ENCODE measurements around the gene SPACA6.

Gene SPACA6

DNA sequence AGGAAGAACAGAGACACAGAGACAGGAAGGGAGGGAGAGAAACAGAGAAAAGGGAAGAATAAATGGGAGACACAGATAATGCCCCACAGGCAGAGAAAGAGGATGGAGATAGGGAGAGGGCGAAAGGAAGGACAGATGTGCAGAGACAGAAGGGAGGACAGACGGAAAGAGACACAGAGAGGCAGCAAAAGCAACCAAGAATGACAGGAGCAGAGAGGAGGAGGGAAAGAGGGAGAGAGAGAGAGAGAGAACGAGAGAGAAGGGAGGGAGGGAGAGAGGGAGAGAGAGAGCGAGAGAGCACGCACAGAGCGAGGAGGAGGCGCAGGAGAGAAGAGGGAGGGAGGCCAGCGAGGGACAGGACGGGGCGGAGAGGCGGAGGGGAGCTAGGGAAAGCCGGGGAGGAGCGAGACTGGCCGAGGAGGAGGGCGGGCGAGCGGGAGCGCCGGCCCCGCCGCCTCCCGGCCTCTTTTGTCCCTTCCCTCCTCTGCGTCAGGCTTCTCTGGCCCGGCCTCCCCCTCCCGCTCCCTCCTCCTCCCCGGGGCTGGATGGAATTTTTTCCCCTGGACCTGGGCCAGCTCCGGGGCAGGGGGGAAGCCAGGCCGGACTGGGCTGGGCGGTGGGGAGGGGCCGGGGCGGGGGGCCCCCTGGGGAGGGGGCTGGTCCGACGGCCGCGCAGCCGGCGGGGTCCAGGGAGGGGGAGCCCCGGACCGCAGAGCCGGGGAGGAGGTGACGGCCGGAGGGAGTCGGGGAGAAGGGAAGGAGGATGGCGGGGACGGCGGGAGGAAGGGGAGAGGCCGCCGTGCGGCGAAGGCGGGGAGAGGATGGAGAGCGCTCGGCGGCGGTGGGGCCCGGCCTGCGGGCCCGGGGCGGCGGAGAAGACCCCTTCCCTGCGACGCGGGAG is 4.2 kb upstream of the SPACA6 start:
- no peak for DNase-seq (ENCODE audit: low spot score)

DNA sequence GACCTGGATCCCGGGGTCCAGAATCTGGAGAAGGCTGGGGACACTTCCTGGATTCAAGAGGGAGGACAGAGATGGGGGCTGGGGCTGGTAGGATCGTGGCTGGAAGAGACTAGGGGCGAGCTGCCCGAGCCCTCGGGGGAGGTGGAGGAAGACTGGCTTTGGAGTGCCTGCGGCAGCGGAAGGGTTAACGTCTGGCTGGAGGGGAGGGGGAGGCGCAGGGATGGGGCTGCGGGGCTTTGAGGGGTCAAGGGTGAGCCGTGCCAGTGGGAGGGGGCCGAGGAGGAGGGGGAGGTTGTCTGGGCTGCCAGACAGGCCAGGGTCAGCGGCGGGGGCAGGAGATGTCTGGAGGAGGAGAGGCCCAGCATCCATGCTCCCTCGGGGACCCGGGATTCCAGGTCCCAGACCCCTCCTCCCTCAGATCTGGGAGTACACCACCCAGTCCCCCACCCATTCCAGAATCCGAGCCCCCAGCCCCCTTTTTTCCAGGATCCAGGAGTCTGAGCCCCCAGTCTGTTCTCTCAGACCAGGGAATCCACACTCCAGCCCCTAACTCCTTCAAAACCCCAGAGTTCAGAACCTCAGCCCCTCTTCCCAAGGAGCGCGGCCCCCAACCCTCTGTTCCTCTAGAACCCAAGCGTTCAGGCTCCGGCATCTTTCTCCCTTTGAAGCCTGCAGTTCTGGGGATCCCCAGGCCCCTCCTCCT is 3.2 kb upstream of the SPACA6 start:
- DNase-seq (ENCODE audit: low spot score) = no peak

DNA sequence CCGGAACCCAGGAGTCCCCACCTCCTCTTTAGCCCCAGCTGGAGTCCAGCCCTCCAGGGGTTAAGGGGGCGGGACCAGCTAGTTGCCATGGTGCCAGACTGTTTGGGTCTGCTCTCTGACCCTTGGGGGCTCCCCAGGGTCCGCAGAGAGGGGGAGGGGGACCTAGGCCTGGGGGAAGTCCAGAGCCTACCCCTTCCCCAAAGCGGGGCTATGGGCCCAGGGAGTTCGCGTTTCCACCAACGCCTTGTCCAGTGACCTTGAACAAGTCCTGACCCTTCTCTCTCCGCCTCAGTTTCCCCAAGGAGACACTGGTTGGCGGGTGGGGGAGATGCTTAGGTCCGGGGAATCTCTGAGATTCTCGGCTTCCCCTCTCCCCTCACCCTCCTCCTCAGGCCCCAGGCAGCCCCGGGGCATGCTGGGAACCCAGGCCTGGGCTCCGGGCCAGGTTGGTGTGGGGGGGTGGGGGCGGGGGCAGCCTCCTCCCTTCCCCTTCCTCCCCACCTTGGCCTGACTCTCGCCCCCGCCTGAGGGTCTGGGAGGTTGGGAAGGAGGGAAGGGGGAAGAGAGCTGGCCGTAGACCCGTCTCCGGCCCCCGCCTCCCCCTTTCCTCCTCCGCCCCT is 2.6 kb upstream of the SPACA6 start:
- DNase-seq (ENCODE audit: low spot score) = no peak

DNA sequence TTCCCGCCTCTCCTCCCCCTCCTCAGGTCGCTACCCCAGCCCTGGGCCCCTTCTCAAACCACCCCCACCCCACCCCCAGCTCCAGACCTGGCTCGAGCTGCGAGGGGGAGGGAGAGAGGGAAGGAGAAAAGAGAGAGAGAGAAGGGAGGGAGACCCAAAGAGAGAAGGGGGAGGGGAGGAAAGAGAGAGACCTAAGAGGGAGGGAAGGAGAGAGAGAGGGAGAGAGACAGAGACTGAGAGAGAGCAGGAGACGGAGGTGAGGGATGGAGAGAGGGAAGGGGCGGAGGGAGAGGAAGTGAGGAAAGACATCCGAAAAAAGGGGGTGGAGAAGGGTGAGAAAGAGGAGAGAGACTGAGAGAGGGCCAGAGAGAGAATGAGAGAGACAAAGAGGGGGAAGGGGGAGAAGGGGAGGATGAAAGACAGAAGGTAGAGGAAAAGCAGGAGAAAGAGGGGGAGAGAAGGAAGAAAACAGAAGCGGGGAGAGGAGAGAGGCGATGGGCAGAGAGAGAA is 2.0 kb upstream of the SPACA6 start:
- no peak for DNase-seq (ENCODE audit: low spot score)

DNA sequence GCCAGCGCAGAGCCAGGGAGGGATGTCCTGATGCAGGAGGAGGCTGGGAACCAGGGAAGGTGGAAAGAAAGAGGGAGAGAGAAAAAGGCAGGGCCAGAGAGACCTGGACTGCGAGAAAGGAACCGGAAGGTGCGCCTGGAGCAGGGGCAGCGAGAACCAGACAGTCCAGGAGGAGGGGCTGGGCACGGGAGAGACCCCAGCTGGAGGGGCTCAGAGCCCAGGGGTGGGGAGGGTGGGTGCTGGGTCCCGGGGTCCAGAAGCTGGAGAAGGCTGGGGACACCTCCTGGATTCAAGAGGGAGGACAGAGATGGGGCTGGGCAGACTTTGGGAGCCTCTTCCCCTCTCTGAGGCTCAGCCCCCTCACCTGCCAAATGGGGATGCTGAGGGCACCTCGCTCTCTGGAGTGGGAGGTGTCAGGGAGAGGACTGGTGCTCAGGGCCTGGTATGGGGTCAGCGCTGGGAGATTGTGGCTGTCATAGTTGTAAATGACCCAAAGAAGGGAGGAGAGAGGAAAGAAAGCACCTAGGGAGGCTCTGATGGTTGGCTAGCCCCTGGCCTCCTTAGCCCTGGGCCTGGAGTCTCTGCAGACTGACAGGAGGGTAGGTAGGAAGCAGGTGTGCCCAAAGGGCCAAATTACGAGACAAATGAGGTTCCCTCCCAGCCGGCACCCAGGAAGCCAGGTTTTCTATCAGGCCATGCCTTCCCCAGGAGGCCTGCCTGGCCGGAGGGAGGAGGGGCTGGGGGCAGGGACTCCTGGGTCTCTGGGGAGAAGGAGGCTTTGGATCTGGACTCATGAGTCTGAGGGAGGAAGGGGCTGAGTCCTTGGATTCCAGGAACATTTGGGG is 1.3 kb upstream of the SPACA6 start:
- DNase-seq (ENCODE audit: low spot score) = no peak

DNA sequence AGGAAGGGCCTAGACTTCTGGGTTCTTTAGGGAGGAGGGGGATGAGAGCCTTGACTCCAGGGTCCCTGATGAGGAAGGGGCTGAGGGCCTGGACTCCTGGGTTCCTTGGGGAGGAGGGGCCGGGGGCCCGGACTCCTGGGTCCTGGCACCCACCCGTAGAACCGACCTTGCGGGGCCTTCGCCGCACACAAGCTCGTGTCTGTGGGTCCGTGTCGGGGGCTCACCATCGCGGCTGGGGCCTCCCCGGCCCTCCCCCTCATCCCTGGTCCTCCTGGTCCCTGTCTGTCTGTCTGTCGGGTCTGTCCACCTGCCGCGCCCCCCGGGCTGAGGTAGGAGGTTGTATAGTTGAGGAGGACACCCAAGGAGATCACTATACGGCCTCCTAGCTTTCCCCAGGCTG is 662 bp upstream of the SPACA6 start:
- no peak for DNase-seq (ENCODE audit: low spot score)

DNA sequence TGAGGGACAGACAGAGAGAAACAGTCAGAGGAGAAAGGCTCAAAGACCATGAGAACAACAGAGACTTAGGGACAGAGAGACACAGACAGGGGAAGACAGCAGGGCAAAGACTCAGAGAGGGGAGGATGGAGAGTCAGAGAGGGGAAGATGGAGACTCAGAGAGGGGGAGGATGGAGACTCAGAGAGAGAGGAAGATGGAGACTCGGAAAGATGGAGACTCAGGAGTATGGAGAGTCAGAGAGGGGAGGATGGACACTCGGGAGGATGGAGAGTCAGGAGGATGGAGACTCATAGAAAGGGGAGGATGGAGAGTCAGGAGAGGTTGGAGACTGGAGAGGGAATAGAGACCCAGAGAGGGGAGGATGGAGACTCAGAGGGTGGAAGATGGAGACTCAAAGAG is 689 bp downstream of the SPACA6 start:
- no peak for DNase-seq (ENCODE audit: low spot score)

DNA sequence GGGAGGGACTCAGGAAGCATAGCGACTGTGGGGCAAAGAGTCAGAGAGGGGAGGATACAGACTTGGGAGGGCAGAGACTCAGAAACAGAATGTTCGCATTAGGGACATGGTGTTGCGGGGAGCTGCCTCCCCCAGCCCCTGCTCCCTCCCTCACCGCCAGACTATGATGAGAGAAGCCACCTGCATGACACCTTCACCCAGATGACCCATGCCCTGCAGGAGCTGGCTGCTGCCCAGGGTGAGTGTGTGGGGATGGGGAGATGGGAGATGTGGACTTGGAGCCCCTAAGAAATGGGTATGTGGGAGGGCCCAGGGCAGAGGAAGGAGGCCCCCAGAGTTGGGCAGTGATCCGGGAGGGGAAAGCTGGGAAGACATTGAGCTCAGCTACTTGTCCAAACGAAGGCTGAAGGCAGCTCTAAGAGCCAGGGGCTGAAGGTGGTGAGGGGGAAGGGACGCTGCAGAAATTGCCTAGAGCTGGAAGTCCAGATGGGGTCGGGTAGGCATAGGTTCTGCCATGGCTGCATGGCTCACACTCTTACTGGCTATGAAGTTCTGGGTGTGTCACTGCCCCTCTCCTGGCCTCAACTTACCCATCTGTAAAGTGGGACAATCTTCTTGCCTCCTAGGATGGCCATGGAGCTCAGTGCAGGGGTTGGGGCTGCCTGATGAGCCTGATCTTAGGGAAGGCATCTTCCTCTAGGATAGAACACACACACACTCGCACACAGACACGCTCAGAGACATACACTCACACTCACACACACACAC is 1.4 kb downstream of the SPACA6 start:
- no peak for DNase-seq (ENCODE audit: low spot score)

DNA sequence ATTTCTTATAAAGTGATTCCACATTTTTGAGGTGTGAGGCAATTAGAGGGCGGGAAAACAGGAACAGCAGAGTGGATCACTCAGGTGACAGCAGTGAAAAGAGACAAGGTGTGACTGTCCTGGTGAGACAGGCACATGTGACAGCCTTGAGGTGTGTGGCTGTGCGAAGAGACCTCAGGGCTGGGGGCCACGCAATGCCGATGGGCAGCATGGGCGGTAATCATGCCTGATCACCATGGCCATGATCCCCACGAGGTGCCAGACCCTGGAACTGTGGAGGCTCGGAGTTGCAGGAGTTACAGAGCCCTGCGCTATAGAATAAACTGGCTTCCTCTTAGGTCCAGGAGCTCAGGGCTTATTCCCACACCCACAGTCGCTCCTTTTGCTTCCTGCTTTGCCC is 2.0 kb downstream of the SPACA6 start:
- DNase-seq (ENCODE audit: low spot score) = no peak

DNA sequence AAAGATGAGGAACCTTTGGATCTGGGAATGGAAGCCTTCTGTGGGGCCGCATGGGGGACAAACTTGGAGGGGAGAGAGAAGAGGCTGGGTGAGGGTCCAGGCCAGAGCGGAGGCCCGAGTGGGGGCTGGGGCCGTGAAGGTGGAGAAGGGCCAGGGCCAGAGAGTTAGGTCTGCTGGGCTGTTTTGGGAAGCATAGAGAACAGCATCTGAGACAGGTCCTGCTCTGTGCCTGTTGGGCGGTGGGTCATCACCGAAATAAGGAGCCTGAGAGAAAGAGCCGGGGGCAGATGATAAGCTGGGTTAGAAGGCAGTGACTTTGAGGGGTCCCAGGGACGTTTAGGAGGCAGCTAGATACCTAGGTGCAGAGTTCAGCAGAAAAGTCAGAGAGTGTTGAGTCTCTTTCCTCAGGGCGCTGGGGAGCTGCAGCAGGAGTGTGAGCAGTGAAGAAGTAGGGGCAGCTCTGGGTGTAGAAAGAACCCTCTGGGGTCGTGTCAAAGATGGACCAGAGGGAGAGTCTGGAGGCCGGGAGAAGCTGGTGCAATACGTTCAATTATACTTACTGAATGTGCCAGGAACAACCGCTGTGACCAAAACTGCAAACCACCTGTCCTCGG is 2.7 kb downstream of the SPACA6 start:
- DNase-seq (ENCODE audit: low spot score) = no peak

DNA sequence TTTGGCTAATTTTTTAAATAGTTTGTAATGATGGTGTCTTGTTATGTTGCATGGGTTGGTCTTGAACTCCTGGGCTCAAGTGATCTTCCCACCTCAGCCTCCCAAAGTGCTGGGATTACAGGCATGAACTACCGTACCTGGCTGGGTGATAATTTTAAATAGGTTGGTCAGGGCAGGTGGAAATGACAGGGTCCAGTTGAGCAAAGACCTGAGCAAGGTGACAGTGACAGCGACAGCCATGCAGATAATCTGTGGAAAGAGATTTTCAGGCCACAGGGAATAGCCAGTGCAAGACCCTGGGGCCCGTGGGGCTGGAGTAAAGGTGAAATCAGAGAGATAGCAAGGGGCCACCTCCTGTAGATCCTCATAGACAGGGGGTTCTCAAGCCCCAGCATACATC is 3.5 kb downstream of the SPACA6 start:
- DNase-seq (ENCODE audit: low spot score) = no peak

DNA sequence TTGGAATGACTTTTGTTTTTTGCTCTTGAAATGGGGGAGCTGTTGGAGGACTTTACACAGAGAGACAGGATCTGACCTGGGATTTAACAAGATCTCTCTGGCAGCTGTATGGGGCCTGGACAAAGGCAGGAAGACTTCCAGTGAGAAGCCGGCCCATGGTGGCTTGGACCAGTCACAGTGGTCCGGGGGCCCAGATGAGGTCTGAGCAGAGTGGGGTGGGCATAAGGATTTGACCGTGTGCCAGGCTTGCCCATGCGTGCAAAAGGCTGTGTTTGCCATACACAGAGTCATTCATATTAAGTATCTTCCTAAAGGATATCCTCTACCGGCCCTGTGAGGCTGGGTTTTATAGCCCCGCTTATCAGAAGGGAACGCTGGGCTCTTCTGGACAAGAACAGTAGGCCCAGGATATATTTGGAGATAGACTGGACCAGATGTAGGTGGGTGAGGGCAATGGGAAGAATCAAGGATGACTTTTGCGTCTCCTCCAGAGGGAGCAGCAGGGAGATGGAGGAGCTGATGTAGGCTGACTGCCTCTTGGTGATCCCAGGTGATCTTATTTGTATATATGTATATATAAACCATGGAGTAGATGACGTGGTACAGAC is 4.1 kb downstream of the SPACA6 start:
- DNase-seq (ENCODE audit: low spot score) = no peak

DNA sequence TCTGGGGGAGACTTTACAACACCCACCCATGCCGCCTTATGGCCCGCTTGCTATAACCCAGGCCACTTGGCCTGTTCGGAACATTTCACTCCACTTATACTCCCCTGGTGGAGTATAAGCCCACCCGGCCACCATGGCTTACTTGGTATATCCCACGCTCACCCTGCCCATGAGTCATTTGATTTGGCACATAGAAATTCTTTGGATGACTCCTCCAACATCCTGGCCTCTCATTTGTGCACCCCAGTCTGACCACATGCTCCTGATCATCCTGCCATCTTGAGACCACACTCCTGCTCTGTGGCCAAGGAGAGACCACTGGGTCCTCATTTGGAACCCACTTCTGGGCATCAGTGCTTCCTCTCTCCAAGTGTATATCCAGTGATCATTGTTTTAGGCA is 5.2 kb downstream of the SPACA6 start:
- DNase-seq (ENCODE audit: low spot score) = no peak

DNA sequence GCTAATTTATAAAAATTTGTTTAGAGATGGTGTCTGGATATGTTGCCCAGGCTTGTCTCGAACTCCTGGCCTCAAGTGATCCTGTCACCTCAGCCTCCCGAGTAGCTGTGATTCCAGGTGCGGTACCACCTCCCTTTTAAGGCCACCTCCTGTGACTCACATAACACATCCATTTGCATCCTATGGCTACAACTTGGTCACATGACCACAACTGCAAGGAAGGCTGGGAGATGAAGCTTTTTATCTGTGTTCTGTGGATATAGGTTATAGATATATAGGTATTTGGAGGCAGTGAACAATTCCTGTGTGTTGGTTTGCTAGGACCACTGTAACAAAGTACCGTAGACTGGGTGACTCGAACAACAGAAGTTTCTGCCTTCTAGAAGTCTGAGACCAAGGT is 6.0 kb downstream of the SPACA6 start:
- no peak for DNase-seq (ENCODE audit: low spot score)

DNA sequence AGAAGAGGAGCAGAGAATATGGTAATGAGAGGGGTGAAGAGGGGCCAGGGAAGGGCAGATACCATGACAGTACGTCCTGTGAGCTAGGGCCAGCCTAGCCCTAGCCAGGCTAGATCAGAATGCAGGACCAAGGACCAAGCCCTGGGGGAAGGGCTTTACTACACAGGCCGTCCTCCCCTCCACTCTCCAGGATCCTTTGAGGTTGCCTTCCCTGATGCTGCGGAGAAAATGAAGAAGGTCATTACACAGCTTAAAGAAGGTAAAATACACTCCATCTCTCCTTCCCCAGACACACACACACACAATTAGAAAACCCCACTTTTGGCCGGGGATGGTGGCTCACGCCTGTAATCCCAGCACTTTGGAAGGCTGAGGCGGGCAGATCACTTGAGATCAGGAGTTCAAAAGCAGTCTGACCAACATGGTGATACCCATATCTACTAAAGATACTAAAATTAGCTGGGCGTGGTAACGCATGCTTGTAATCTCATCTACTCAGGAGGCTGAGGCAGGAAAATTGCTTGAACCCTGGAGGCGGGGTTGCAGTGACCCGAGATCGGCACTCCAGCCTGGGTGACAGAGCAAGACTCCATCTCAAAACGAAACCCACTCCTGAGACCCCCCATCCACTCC is 8.5 kb downstream of the SPACA6 start:
- no peak for DNase-seq (ENCODE audit: low spot score)

DNA sequence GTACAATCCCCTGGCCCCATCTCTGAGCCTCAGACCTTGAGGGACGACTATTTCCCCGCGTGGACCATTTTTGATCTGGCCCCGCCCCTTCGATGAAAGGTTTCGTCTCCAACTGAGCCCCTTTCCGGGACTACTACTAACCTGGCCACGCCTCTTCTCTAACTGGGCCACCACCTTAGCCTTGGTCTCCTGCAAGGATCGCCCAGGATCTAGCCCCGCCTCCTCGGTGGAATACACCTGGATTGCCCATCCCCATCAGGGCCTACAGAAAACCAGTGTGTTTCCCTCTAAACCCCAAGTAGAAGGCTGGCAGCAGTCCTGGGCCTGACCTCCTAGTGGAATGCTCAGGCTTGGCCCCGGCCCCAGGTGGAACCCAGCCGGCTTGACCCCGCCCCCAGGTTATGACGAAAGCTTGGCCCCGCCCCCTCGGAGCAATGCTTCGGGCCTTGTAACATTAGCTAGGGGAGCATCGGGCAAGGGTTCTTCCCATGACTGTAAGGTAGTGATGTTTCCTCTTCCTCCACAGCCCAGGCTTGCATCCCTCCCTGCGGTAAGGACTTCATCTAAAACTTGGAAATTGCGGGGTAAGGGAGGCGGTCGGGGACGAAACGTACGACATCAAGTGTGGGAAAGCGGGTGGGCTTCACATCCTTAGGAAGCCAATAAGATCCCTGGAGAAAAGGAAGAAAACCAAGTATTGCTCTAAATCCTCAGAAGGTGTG is 9.1 kb downstream of the SPACA6 start:
- DNase-seq (ENCODE audit: low spot score) = no peak

DNA sequence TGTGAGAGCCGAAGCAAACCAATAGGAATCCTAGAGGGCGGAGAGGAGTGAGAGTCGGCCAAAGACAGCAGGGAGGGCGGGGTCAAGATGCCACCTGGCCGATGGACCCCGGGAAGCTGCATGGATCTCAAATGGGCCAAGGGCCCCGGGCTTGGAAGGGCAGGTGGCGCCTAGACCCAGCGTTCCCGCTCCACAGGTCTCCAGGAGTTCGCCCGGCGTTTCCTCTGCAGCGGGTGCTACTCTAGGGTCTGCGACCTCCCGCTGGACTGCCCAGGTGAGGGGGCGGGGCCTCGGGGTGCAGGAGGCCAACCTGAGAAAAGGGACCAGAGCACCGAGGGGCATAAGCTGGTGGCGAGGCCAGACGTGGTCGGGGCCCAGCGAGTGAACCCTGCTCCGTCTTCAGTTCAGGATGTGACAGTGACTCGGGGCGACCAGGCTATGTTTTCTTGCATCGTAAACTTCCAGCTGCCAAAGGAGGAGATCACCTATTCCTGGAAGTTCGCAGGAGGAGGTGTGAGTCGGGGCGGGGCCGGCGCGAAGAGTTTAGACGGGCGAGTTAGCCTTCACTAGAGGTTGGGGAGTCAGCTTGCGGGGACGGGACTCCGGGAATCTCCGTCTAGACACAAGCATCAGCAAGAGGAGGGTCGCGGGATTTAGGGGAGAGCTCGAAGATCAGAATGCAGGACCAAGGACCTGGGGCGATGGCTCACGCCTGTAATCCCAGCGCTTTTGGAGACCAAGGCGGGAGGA is 9.9 kb downstream of the SPACA6 start:
- no peak for DNase-seq (ENCODE audit: low spot score)

Data from LoVo (cell line).